ENCODE measurements around the gene HSPB1. TPM values are rescaled to one million over a fixed set of nuclear protein-coding genes. Genes with fewer than 3 reads are reported as not detected.

Gene HSPB1
- total and polyA plus RNA-seq, 2 of the 13 experiments (the other 11 are each of a cell fraction or from before 2014, with no cell fraction given) = 21.0 to 38.6 TPM

GRCh38 chr7:76291351-76292212 is 10.9 kb upstream of the HSPB1 start (continued):
- TF ChIP-seq ZNF343 (CRISPR knock-in tag; IDR thresholded peaks at IDR 0.05) = no peak
- TF ChIP-seq ZNF788 (CRISPR knock-in tag; IDR thresholded peaks at IDR 0.05; ENCODE audit: borderline replicate concordance) = no peak; the same call in 1 of the 2 replicates
- TF ChIP-seq ZBTB14 (CRISPR knock-in tag; IDR thresholded peaks at IDR 0.05) = no peak
- TF ChIP-seq HDAC6 (IDR thresholded peaks at IDR 0.05; ENCODE audit: low read depth, low read length) = no peak
- no peak for TF ChIP-seq ZSCAN20 (CRISPR knock-in tag; IDR thresholded peaks at IDR 0.05; ENCODE audit: borderline replicate concordance)
- TF ChIP-seq ZNF687 (CRISPR knock-in tag; IDR thresholded peaks at IDR 0.05) = peak; percentile 88
- TF ChIP-seq RFX3 (CRISPR knock-in tag; IDR thresholded peaks at IDR 0.05) = no peak
- no peak; the same call in 1 of the 2 replicates for TF ChIP-seq ZNF547 (CRISPR knock-in tag; IDR thresholded peaks at IDR 0.05)
- TF ChIP-seq TEF (CRISPR knock-in tag; IDR thresholded peaks at IDR 0.05) = no peak
- TF ChIP-seq, protein P1, sequence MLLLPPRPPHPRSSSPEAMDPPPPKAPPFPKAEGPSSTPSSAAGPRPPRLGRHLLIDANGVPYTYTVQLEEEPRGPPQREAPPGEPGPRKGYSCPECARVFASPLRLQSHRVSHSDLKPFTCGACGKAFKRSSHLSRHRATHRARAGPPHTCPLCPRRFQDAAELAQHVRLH (CRISPR knock-in tag; IDR thresholded peaks at IDR 0.05; ENCODE audit: borderline replicate concordance, low read depth) = peak; percentile 51; the same call in 1 of the 2 replicates
- TF ChIP-seq ZFP41 (CRISPR knock-in tag; IDR thresholded peaks at IDR 0.05; ENCODE audit: borderline replicate concordance) = no peak
- TF ChIP-seq ZNF850 (CRISPR knock-in tag; conservative IDR thresholded peaks at IDR 0.05) = no peak
- TF ChIP-seq SIX4 (CRISPR knock-in tag; IDR thresholded peaks at IDR 0.05) = peak; percentile 40; the same call in 1 of the 2 replicates
- TF ChIP-seq, protein P2, sequence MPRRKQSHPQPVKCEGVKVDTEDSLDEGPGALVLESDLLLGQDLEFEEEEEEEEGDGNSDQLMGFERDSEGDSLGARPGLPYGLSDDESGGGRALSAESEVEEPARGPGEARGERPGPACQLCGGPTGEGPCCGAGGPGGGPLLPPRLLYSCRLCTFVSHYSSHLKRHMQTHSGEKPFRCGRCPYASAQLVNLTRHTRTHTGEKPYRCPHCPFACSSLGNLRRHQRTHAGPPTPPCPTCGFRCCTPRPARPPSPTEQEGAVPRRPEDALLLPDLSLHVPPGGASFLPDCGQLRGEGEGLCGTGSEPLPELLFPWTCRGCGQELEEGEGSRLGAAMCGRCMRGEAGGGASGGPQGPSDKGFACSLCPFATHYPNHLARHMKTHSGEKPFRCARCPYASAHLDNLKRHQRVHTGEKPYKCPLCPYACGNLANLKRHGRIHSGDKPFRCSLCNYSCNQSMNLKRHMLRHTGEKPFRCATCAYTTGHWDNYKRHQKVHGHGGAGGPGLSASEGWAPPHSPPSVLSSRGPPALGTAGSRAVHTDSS (CRISPR knock-in tag; conservative IDR thresholded peaks at IDR 0.05) = no peak
- TF ChIP-seq, protein P3, sequence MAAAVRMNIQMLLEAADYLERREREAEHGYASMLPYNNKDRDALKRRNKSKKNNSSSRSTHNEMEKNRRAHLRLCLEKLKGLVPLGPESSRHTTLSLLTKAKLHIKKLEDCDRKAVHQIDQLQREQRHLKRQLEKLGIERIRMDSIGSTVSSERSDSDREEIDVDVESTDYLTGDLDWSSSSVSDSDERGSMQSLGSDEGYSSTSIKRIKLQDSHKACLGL (CRISPR knock-in tag; IDR thresholded peaks at IDR 0.05) = no peak
- no peak for TF ChIP-seq SRF (IDR thresholded peaks at IDR 0.05; ENCODE audit: low read depth, low read length)
- TF ChIP-seq, protein P4, sequence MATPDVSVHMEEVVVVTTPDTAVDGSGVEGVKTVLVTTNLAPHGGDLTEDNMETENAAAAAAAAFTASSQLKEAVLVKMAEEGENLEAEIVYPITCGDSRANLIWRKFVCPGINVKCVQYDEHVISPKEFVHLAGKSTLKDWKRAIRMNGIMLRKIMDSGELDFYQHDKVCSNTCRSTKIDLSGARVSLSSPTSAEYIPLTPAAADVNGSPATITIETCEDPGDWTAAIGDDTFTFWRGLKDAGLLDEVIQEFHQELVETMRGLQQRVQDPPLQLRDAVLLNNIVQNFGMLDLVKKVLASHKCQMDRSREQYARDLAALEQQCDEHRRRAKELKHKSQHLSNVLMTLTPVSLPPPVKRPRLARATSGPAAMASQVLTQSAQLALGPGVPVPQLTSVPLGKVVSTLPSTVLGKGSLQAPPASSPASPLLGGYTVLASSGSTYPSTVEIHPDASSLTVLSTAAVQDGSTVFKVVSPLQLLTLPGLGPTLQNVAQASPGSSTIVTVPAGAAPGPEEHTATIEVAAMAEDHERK (CRISPR knock-in tag; IDR thresholded peaks at IDR 0.05; ENCODE audit: low read depth) = no peak
- no peak for TF ChIP-seq ZNF253 (CRISPR knock-in tag; IDR thresholded peaks at IDR 0.05; ENCODE audit: borderline replicate concordance)
- no peak for TF ChIP-seq SP5 (CRISPR knock-in tag; IDR thresholded peaks at IDR 0.05; ENCODE audit: borderline replicate concordance, low read depth)

Measured in HepG2 (cell line).